SIG-M5 treated with dmso at 0.1 percent for 504 hours (cell line): ENCODE results near the gene ADGRV1.
A peak's percentile ranks its signal among the peaks of the same experiment; 100 is the strongest.

Source experiments
- DNase-seq: peaks from one replicate; lab custom pipeline; 2025; ENCODE audit not compliant: unreplicated experiment; lab: John Stamatoyannopoulos, UW

ADGRV1 gene

GRCh38 chr5:91092859-91093783 lies 534.5 kb downstream of the ADGRV1 start:
- no peak for DNase-seq

GRCh38 chr5:91095313-91095712 lies 536.7 kb downstream of the ADGRV1 start:
- DNase-seq, result no peak

- DNase-seq, result no peak
These were observed 537.3 kb downstream of the ADGRV1 start for GRCh38 chr5:91095786-91096385.

- no peak for DNase-seq
These were observed 539.9 kb downstream of the ADGRV1 start for GRCh38 chr5:91098541-91098940.

GRCh38 chr5:91101600-91102379 lies 543.2 kb downstream of the ADGRV1 start:
- peak; percentile 87 for DNase-seq

- DNase-seq, result peak; percentile 6
These were observed 544.9 kb downstream of the ADGRV1 start for GRCh38 chr5:91103353-91104061.

- no peak for DNase-seq
These were observed 545.5 kb downstream of the ADGRV1 start for GRCh38 chr5:91104062-91104448.

GRCh38 chr5:91106842-91107511 lies 548.4 kb downstream of the ADGRV1 start:
- no peak for DNase-seq

- no peak for DNase-seq
These were observed 551.0 kb downstream of the ADGRV1 start for GRCh38 chr5:91109634-91110033.

GRCh38 chr5:91110686-91111085 lies 552.1 kb downstream of the ADGRV1 start:
- no peak for DNase-seq

GRCh38 chr5:91111473-91112238 lies 553.1 kb downstream of the ADGRV1 start:
- no peak for DNase-seq

GRCh38 chr5:91114658-91115057 lies 556.1 kb downstream of the ADGRV1 start:
- no peak for DNase-seq

GRCh38 chr5:91118354-91118753 lies 559.8 kb downstream of the ADGRV1 start:
- no peak for DNase-seq

- DNase-seq, result no peak
These were observed 560.2 kb downstream of the ADGRV1 start for GRCh38 chr5:91118796-91119195.

- DNase-seq, result no peak
These were observed 560.6 kb downstream of the ADGRV1 start for GRCh38 chr5:91119217-91119616.

- no peak for DNase-seq
These were observed 561.6 kb downstream of the ADGRV1 start for GRCh38 chr5:91119981-91120850.

GRCh38 chr5:91121347-91121993 lies 562.9 kb downstream of the ADGRV1 start:
- DNase-seq, result no peak

- no peak for DNase-seq
These were observed 564.1 kb downstream of the ADGRV1 start for GRCh38 chr5:91122651-91123050.
